NT2/D1 (cell line): ENCODE data around the gene UGT2A1.
A peak's percentile ranks its signal among the peaks of the same experiment; 100 is the strongest.

Experiments used
- DNase-seq: peaks from one replicate; pipeline ENCODE4 v3.0.0-alpha.2; 2011; ENCODE audit warnings: low read depth, low spot score
- H3K27me3 ChIP-seq: 2 replicates; pipeline ENCODE4 v1.6.0; 2011; ENCODE audit warnings: mild to moderate bottlenecking; ENCODE audit not compliant: insufficient read length, insufficient read depth
- H3K36me3 ChIP-seq: 2 replicates; pipeline ENCODE4 v1.6.1; 2011; ENCODE audit warnings: mild to moderate bottlenecking, low read length, mixed read lengths; ENCODE audit not compliant: insufficient read depth, insufficient read length
- H3K4me1 ChIP-seq: 2 replicates; pipeline ENCODE4 v1.5.1; 2011; ENCODE audit not compliant: insufficient read depth, insufficient read length
- H3K4me3 ChIP-seq: 2 replicates; pipeline ENCODE4 v1.5.1; 2011; ENCODE audit warnings: low read depth; ENCODE audit not compliant: insufficient read length
- H3K9ac ChIP-seq: 2 replicates; pipeline ENCODE4 v1.6.0; 2011; ENCODE audit warnings: low read depth; ENCODE audit not compliant: insufficient read length
- H3K9me3 ChIP-seq: 2 replicates; pipeline ENCODE4 v1.5.1; 2011; ENCODE audit warnings: mild to moderate bottlenecking, low read length; ENCODE audit not compliant: insufficient read depth
- SUZ12 ChIP-seq: IDR thresholded peaks from 2 replicates; pipeline ENCODE4 v1.6.1; 2011; ENCODE audit not compliant: insufficient read length, insufficient read depth; ENCODE audit errors: extremely low read depth
- YY1 ChIP-seq: IDR thresholded peaks from 2 replicates; pipeline ENCODE4 v1.6.1; 2011; ENCODE audit not compliant: insufficient read length, insufficient read depth
- ZNF274 ChIP-seq: IDR thresholded peaks from 2 replicates; pipeline ENCODE4 v1.6.1; 2011; ENCODE audit warnings: mild to moderate bottlenecking, low read depth, low read length

The UGT2A1 gene

GRCh38 chr4:69639542-69639941 is 13.5 kb downstream of the UGT2A1 start, which contains the start of gene UGT2A2:
Gene UGT2A2 (minus strand): TSS chr4:69639642. CDS start chr4:69639640, 2 bp downstream.
- H3K4me1 ChIP-seq, result no peaks in the 10 kb centered on the region
- no peaks in the 10 kb centered on the region for H3K36me3 ChIP-seq
- no peaks in the 10 kb centered on the region for H3K27me3 ChIP-seq
- DNase-seq, result no peak
- no peak within 1 kb of the TSS for H3K9ac ChIP-seq
- H3K9me3 ChIP-seq, result no peaks in the 10 kb centered on the region
- no peak for TF ChIP-seq SUZ12
- no peak for TF ChIP-seq ZNF274
- TF ChIP-seq YY1, result no peak
- no peak within 1 kb of the TSS for H3K4me3 ChIP-seq

- H3K9me3 ChIP-seq, result no peaks in the 10 kb centered on the region
- H3K4me3 ChIP-seq, result no peak overlapping the region
- H3K4me1 ChIP-seq, result no peaks in the 10 kb centered on the region
- peak; percentile 13 for DNase-seq
- H3K36me3 ChIP-seq, result no peaks in the 10 kb centered on the region
- H3K9ac ChIP-seq, result no peak overlapping the region
- H3K27me3 ChIP-seq, result no peaks in the 10 kb centered on the region
- TF ChIP-seq YY1 (no peak), SUZ12 (no peak), ZNF274 (no peak)
Measured at GRCh38 chr4:69617083-69617694, 35.9 kb downstream of the UGT2A1 start.

GRCh38 chr4:69610484-69610883 is 42.6 kb downstream of the UGT2A1 start:
- H3K4me3 ChIP-seq, result no peak overlapping the region
- TF ChIP-seq YY1 (no peak), ZNF274 (no peak), SUZ12 (no peak)
- no peaks in the 10 kb centered on the region for H3K4me1 ChIP-seq
- H3K9ac ChIP-seq, result no peak overlapping the region
- H3K36me3 ChIP-seq, result no peaks in the 10 kb centered on the region
- no peak for DNase-seq
- no peaks in the 10 kb centered on the region for H3K9me3 ChIP-seq
- H3K27me3 ChIP-seq, result no peaks in the 10 kb centered on the region

GRCh38 chr4:69601065-69601464 is 52.0 kb downstream of the UGT2A1 start:
- Histone ChIP-seq H3K4me1 (no peaks in the 10 kb centered on the region), H3K27me3 (no peaks in the 10 kb centered on the region), H3K9ac (no peak overlapping the region), H3K9me3 (no peaks in the 10 kb centered on the region), H3K36me3 (no peaks in the 10 kb centered on the region), H3K4me3 (no peak overlapping the region)
- TF ChIP-seq ZNF274 (no peak), YY1 (no peak), SUZ12 (no peak)
- DNase-seq, result no peak

- no peak overlapping the region for H3K9ac ChIP-seq
Measured at GRCh38 chr4:69600013-69600412, 53.0 kb downstream of the UGT2A1 start.

GRCh38 chr4:69594382-69594781 is 58.7 kb downstream of the UGT2A1 start:
- no peaks in the 10 kb centered on the region for H3K9me3 ChIP-seq
- H3K4me3 ChIP-seq, result no peak overlapping the region
- H3K9ac ChIP-seq, result no peak overlapping the region
- no peak for DNase-seq
- no peaks in the 10 kb centered on the region for H3K27me3 ChIP-seq
- TF ChIP-seq YY1, result no peak
- no peak for TF ChIP-seq SUZ12
- no peak for TF ChIP-seq ZNF274
- H3K4me1 ChIP-seq, result no peaks in the 10 kb centered on the region
- no peaks in the 10 kb centered on the region for H3K36me3 ChIP-seq

More at GRCh38 chr4:69600013-69600412, 53.0 kb downstream of the UGT2A1 start:
- no peaks in the 10 kb centered on the region for H3K27me3 ChIP-seq
- TF ChIP-seq SUZ12, result no peak
- no peak for TF ChIP-seq YY1
- H3K4me1 ChIP-seq, result no peaks in the 10 kb centered on the region
- H3K36me3 ChIP-seq, result no peaks in the 10 kb centered on the region
- no peaks in the 10 kb centered on the region for H3K9me3 ChIP-seq
- DNase-seq, result no peak
- H3K4me3 ChIP-seq, result no peak overlapping the region

GRCh38 chr4:69591364-69591763 is 61.7 kb downstream of the UGT2A1 start:
- TF ChIP-seq YY1, result no peak
- TF ChIP-seq SUZ12, result no peak
- no peak for TF ChIP-seq ZNF274
- DNase-seq, result no peak
- Histone ChIP-seq H3K27me3 (no peaks in the 10 kb centered on the region), H3K36me3 (no peaks in the 10 kb centered on the region), H3K9ac (no peak overlapping the region), H3K9me3 (no peaks in the 10 kb centered on the region), H3K4me3 (no peak overlapping the region), H3K4me1 (no peaks in the 10 kb centered on the region)

- DNase-seq, result no peak
- H3K27me3 ChIP-seq, result no peaks in the 10 kb centered on the region
- TF ChIP-seq YY1 (no peak), ZNF274 (no peak), SUZ12 (no peak)
- no peaks in the 10 kb centered on the region for H3K4me1 ChIP-seq
- H3K9ac ChIP-seq, result no peak overlapping the region
- no peaks in the 10 kb centered on the region for H3K36me3 ChIP-seq
- H3K9me3 ChIP-seq, result no peaks in the 10 kb centered on the region
- H3K4me3 ChIP-seq, result no peak overlapping the region
Measured at GRCh38 chr4:69589884-69590283, 63.2 kb downstream of the UGT2A1 start.
